Mucosa of stomach (tissue), 1 donor: ENCODE results near the gene PIM1.
A peak's percentile ranks its signal among the peaks of the same experiment; 100 is the strongest.

Source experiments
- H3K27me3 ChIP-seq: one replicate; pipeline ENCODE4 v1.7.0; 2013; ENCODE audit warnings: mild to moderate bottlenecking, low read length; ENCODE audit not compliant: control insufficient read depth, insufficient read depth
- H3K36me3 ChIP-seq: one replicate; pipeline ENCODE4 v1.7.0; 2013; ENCODE audit warnings: low read length; ENCODE audit not compliant: control insufficient read depth, insufficient read depth
- H3K4me1 ChIP-seq: one replicate; pipeline ENCODE4 v1.7.0; 2013; ENCODE audit warnings: mild to moderate bottlenecking, low read length; ENCODE audit not compliant: control insufficient read depth, insufficient read depth
- H3K4me3 ChIP-seq: one replicate; pipeline ENCODE4 v1.7.0; 2013; ENCODE audit warnings: low read length
- H3K9ac ChIP-seq: one replicate; pipeline ENCODE4 v1.7.0; 2013; ENCODE audit warnings: mild to moderate bottlenecking, low read length, moderate library complexity
- H3K9me3 ChIP-seq: one replicate; pipeline ENCODE4 v1.7.0; 2013; ENCODE audit warnings: mild to moderate bottlenecking, low read length, moderate library complexity; ENCODE audit not compliant: control insufficient read depth
- donor health status: Pancreatic carcinoma.

The PIM1 gene

DNA sequence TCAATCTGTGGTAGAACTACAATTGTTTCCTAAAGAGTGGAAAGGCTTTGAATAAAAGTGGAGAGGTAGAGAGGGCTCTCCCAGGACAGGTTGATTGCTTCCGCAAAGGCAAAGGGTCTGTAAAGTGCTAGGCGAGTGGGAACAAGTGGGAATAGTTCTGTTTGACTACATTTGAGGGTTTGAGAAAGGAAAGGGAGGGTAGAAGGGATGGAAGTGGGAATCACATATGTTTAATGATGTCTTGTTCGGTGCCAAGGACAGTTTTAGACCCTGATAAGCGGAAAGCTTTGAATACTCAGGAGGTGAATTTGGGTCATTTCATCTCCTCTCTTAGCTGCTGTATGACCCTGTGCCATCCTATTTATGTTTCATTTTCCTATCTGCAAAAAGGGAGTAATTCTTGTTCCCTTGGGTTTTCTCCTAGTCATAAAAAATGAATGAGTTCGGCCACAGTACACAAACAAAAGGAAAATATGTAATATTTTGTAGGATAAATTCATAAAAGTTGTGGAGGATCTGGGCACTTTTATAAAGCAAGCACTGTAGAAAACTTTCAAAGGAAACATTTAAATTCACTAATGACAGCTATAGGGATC, 1.7 kb upstream of the PIM1 start:
- Histone ChIP-seq H3K4me3 (peak overlapping the region; percentile 37), H3K36me3 (no peaks in the 10 kb centered on the region), H3K9me3 (no peaks in the 10 kb centered on the region), H3K27me3 (no peaks in the 10 kb centered on the region), H3K9ac (no peak overlapping the region), H3K4me1 (peaks cover 22% of the 10 kb centered on the region)

DNA sequence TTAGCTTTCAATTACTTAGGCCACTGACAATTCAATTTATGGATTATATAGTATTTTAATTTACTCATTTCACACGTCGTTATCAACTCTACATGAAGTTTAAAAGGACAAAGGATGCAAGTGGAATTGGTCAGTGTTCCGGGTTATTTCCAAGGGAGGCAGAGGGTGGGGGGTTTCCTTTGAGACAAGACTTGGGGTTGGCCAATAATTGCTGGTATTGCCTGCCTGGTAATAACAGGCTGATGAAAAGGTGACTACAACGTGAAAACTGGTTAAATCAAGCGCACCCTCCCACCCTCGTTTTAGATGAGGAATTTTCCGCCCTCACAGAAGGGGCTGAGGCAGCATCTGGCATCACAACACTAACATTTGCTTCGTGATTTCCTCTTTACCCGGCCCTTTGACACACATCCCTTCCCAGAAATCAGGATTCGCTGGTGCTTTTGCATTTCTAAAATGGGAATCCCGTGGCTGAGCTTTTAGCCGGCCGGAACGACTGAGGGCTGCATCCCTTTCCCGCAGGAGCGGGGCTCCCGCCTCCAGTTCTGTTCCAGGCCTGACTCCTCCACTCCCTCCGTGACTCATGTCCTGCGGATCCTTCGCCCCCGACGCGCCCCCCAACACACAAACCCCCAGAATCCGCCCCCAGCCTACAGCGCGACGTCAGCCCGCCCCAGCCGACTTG, 999 bp upstream of the PIM1 start:
- Histone ChIP-seq H3K27me3 (no peaks in the 10 kb centered on the region), H3K4me1 (peaks cover 22% of the 10 kb centered on the region), H3K9me3 (no peaks in the 10 kb centered on the region), H3K36me3 (no peaks in the 10 kb centered on the region), H3K9ac (peak overlapping the region; percentile 79), H3K4me3 (peak overlapping the region; percentile 37)

DNA sequence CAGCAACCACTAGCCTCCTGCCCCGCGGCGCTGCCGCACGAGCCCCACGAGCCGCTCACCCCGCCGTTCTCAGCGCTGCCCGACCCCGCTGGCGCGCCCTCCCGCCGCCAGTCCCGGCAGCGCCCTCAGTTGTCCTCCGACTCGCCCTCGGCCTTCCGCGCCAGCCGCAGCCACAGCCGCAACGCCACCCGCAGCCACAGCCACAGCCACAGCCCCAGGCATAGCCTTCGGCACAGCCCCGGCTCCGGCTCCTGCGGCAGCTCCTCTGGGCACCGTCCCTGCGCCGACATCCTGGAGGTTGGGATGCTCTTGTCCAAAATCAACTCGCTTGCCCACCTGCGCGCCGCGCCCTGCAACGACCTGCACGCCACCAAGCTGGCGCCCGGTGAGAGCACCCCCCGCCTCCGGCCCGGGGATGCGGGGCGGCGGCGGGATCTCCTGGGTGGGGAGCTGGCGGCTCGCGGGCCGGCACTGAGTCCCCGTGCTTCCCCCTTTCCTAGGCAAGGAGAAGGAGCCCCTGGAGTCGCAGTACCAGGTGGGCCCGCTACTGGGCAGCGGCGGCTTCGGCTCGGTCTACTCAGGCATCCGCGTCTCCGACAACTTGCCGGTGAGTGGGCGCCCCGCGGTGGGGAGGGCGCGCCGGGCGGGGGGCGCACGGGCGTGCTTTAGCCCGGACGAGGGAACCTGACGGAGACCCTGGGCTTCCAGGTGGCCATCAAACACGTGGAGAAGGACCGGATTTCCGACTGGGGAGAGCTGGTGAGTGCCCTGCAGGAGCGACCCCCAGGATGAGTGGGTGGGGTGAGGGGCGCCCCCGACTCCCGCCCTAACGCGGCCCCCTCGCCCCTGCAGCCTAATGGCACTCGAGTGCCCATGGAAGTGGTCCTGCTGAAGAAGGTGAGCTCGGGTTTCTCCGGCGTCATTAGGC, 585 bp downstream of the PIM1 start:
- Histone ChIP-seq H3K27me3 (no peaks in the 10 kb centered on the region), H3K9me3 (no peaks in the 10 kb centered on the region), H3K9ac (peak overlapping the region; percentile 84), H3K36me3 (no peaks in the 10 kb centered on the region), H3K4me3 (peak overlapping the region; percentile 85), H3K4me1 (peaks cover 30% of the 10 kb centered on the region)

DNA sequence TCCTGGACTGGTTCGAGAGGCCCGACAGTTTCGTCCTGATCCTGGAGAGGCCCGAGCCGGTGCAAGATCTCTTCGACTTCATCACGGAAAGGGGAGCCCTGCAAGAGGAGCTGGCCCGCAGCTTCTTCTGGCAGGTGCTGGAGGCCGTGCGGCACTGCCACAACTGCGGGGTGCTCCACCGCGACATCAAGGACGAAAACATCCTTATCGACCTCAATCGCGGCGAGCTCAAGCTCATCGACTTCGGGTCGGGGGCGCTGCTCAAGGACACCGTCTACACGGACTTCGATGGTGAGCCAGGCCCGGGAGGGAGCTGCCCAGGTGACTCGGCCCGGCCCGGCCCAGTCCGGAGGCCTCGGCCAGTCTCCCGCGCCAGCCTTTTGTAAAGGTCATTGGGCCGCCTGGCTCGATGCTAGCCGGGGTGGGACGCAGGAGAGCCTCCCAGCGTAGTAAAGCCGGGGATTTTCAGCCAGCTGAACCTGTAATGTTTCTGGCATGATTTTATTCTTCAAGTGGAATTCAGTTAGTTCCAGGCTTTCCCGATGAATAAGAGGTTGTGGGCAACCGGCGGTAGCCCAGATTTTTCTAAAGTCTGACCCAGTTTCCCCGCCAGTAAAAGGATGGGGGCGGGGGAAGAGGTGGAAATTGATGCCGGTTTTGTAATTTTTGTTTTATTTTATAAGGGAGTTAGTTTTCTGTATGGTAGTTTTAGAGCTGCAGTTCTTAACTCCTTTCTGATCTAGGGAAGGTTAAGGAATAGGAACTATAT, 1.4 kb downstream of the PIM1 start:
- peaks cover 30% of the 10 kb centered on the region for H3K4me1 ChIP-seq

DNA sequence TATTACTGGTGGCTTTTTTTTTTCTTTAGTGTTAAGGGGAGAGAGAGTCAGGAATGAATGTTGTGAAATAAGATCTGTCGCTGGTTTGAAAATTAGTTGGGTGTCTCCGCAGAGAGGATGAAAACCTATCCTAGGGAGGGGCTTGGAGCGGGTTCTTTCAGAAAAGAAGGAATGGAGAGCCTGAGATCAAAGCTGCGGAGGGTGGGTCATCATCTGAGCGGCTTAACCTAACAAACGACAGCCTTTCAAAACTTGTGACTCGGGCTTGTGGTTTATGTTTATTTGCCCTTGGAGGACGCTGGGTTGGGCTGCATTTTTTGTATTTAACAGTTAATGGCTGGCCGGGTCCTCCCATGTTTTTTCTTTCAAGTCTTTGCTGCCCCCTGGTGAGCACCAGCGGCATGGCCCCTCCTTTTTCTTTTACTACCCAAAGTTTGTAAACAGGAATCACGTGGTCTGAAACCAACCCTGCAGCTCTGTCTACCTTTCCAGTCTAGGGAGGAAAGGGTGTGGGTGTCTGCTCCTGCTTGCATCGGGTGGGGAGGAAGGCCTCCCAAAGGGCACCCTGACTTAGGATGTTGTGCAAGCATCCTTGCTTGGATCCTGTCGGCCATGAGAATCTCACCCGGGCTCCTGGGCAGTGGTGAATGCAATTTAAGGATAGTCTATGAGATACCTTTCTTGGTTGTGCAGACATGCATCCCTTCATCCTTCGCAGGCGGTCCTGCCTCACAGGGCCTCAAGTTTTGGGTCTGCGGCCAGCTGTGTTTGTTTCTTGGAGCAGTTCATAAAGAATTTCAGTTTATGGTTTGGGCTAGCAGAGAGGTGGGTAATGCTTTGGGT, 2.2 kb downstream of the PIM1 start:
- Histone ChIP-seq H3K9ac (peak overlapping the region; percentile 84), H3K4me3 (peak overlapping the region; percentile 85), H3K36me3 (no peaks in the 10 kb centered on the region), H3K27me3 (no peaks in the 10 kb centered on the region), H3K4me1 (peaks cover 30% of the 10 kb centered on the region), H3K9me3 (no peaks in the 10 kb centered on the region)

More for the DNA sequence above, 1.4 kb downstream of the PIM1 start:
- no peaks in the 10 kb centered on the region for H3K9me3 ChIP-seq
- no peaks in the 10 kb centered on the region for H3K27me3 ChIP-seq
- peak overlapping the region; percentile 84 for H3K9ac ChIP-seq
- peak overlapping the region; percentile 85 for H3K4me3 ChIP-seq
- H3K36me3 ChIP-seq, result no peaks in the 10 kb centered on the region

DNA sequence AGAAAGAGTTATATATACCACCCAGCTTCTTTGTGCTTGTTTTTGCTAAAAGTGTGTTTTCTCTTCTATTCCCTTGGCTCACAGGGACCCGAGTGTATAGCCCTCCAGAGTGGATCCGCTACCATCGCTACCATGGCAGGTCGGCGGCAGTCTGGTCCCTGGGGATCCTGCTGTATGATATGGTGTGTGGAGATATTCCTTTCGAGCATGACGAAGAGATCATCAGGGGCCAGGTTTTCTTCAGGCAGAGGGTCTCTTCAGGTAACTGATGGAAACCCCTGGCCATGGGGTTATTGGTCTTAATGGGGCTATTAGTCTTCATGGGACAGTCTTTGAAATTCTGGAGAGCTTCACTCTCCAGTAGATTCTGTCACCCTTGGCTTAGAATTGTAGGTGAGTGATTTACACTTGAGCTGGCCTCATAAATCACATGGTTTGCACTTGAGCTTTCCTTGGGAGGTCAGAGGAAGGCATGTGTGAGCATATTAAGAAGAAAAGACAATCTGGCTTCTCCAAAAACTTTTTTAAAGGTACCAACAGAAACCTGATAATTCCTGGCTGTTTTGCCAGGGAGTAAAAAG, 3.0 kb downstream of the PIM1 start:
- H3K9me3 ChIP-seq, result no peaks in the 10 kb centered on the region
- H3K27me3 ChIP-seq, result no peaks in the 10 kb centered on the region
- H3K9ac ChIP-seq, result no peak overlapping the region
- H3K4me3 ChIP-seq, result no peak overlapping the region
- H3K36me3 ChIP-seq, result no peaks in the 10 kb centered on the region
- peaks cover 30% of the 10 kb centered on the region for H3K4me1 ChIP-seq

DNA sequence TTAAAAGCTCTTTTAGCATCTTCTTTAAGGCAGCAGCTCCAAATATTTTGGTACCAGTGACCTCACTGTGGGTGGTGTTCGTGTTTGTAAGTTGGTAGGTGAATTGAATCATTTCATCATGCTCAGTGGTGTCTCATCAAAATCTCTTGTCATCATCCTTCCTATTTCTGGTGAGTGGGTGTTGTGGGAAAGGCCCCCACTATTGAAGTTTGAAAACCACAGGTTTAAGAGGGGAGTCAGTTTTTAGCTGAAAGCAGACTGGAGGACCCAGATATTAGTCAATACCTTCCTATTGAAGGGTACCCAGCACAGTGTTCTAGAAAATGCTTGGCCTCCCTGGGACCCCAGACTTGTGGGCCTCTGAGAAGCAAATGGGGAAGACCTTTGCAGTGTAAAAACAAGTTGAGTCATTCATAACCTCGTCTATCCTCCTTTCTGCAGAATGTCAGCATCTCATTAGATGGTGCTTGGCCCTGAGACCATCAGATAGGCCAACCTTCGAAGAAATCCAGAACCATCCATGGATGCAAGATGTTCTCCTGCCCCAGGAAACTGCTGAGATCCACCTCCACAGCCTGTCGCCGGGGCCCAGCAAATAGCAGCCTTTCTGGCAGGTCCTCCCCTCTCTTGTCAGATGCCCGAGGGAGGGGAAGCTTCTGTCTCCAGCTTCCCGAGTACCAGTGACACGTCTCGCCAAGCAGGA, 3.7 kb downstream of the PIM1 start:
- H3K4me1 ChIP-seq, result peaks cover 29% of the 10 kb centered on the region
- H3K9me3 ChIP-seq, result no peaks in the 10 kb centered on the region
- no peak overlapping the region for H3K9ac ChIP-seq
- H3K27me3 ChIP-seq, result no peaks in the 10 kb centered on the region
- H3K4me3 ChIP-seq, result no peak overlapping the region
- H3K36me3 ChIP-seq, result no peaks in the 10 kb centered on the region

DNA sequence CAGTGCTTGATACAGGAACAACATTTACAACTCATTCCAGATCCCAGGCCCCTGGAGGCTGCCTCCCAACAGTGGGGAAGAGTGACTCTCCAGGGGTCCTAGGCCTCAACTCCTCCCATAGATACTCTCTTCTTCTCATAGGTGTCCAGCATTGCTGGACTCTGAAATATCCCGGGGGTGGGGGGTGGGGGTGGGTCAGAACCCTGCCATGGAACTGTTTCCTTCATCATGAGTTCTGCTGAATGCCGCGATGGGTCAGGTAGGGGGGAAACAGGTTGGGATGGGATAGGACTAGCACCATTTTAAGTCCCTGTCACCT, 4.2 kb downstream of the PIM1 start:
- no peaks in the 10 kb centered on the region for H3K9me3 ChIP-seq
- peaks cover 24% of the 10 kb centered on the region for H3K4me1 ChIP-seq
- no peak overlapping the region for H3K9ac ChIP-seq

DNA sequence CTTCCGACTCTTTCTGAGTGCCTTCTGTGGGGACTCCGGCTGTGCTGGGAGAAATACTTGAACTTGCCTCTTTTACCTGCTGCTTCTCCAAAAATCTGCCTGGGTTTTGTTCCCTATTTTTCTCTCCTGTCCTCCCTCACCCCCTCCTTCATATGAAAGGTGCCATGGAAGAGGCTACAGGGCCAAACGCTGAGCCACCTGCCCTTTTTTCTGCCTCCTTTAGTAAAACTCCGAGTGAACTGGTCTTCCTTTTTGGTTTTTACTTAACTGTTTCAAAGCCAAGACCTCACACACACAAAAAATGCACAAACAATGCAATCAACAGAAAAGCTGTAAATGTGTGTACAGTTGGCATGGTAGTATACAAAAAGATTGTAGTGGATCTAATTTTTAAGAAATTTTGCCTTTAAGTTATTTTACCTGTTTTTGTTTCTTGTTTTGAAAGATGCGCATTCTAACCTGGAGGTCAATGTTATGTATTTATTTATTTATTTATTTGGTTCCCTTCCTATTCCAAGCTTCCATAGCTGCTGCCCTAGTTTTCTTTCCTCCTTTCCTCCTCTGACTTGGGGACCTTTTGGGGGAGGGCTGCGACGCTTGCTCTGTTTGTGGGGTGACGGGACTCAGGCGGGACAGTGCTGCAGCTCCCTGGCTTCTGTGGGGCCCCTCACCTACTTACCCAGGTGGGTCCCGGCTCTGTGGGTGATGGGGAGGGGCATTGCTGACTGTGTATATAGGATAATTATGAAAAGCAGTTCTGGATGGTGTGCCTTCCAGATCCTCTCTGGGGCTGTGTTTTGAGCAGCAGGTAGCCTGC, 4.8 kb downstream of the PIM1 start:
- Histone ChIP-seq H3K4me1 (peaks cover 22% of the 10 kb centered on the region), H3K9me3 (no peaks in the 10 kb centered on the region), H3K36me3 (no peaks in the 10 kb centered on the region), H3K4me3 (no peak overlapping the region), H3K27me3 (no peaks in the 10 kb centered on the region), H3K9ac (no peak overlapping the region)

More for the DNA sequence above, 4.2 kb downstream of the PIM1 start:
- Histone ChIP-seq H3K4me3 (no peak overlapping the region), H3K36me3 (no peaks in the 10 kb centered on the region), H3K27me3 (no peaks in the 10 kb centered on the region)
